GM23248 (cell line): Measurements from ENCODE around the gene PIP5KL1. TPM values are rescaled to one million over a fixed set of nuclear protein-coding genes. Genes with fewer than 3 reads are reported as not detected.

ENCODE experiments used
- DNase-seq: peaks from one replicate; pipeline ENCODE4 v3.0.0-alpha.2; 2015
- H2AFZ ChIP-seq: fragments of 200-600 bp; sonication (generic); 2 replicates; pipeline ENCODE4 v1.6.1; 2016; ENCODE audit warnings: antibody characterized with exemption
- H3F3A ChIP-seq: fragments of 200-600 bp; sonication (generic); 2 replicates; pipeline ENCODE4 v1.6.1; 2016; ENCODE audit warnings: mild to moderate bottlenecking, antibody characterized with exemption, mixed run types; ENCODE audit not compliant: insufficient read depth
- H3K27ac ChIP-seq: fragments of 200-600 bp; sonication (generic); 2 replicates; pipeline ENCODE4 v1.5.1; 2016; ENCODE audit warnings: mild to moderate bottlenecking
- H3K27me3 ChIP-seq: fragments of 200-600 bp; sonication (generic); replicated peaks from 2 replicates; pipeline ENCODE4 v1.6.1; 2016; ENCODE audit warnings: mild to moderate bottlenecking; ENCODE audit not compliant: insufficient read depth
- H3K36me3 ChIP-seq: fragments of 200-600 bp; sonication (generic); 2 replicates; pipeline ENCODE4 v1.6.1; 2016; ENCODE audit warnings: low read depth, mild to moderate bottlenecking
- H3K4me1 ChIP-seq: fragments of 200-600 bp; sonication (generic); 2 replicates; pipeline ENCODE4 v1.6.1; 2016; ENCODE audit warnings: mild to moderate bottlenecking; ENCODE audit not compliant: insufficient read depth
- H3K4me2 ChIP-seq: fragments of 200-600 bp; sonication (generic); one replicate; pipeline ENCODE4 v1.6.1; 2016; ENCODE audit warnings: mild to moderate bottlenecking; ENCODE audit not compliant: unreplicated experiment
- H3K4me3 ChIP-seq: fragments of 200-600 bp; sonication (generic); 2 replicates; pipeline ENCODE4 v1.5.1; 2016; ENCODE audit warnings: mild to moderate bottlenecking
- H3K79me2 ChIP-seq: fragments of 200-600 bp; sonication (generic); 2 replicates; pipeline ENCODE4 v1.6.1; 2016; ENCODE audit warnings: mild to moderate bottlenecking; ENCODE audit not compliant: insufficient read depth
- H3K9ac ChIP-seq: fragments of 200-600 bp; sonication (generic); 2 replicates; pipeline ENCODE4 v1.6.1; 2016; ENCODE audit warnings: mild to moderate bottlenecking
- H3K9me2 ChIP-seq: fragments of 200-600 bp; sonication (generic); 2 replicates; pipeline ENCODE4 v1.6.1; 2016; ENCODE audit warnings: mixed run types, mild to moderate bottlenecking, moderate library complexity; ENCODE audit not compliant: insufficient read depth
- H3K9me3 ChIP-seq: fragments of 200-600 bp; sonication (generic); one replicate; pipeline ENCODE4 v1.6.1; 2017; ENCODE audit warnings: low read depth
- H4K20me1 ChIP-seq: fragments of 200-600 bp; sonication (generic); 2 replicates; pipeline ENCODE4 v1.6.0; 2016; ENCODE audit not compliant: insufficient read depth
- EZH2 ChIP-seq: fragments of 200-600 bp; sonication (generic); IDR thresholded peaks from 2 replicates; pipeline ENCODE4 v1.6.1; 2018; ENCODE audit warnings: antibody characterized with exemption, mild to moderate bottlenecking; ENCODE audit not compliant: insufficient read depth, poor library complexity, severe bottlenecking
- EZH2phosphoT487 ChIP-seq: fragments of 200-600 bp; sonication (generic); IDR thresholded peaks from 2 replicates; pipeline ENCODE4 v1.6.1; 2018; ENCODE audit warnings: antibody characterized with exemption, moderate library complexity, mild to moderate bottlenecking, low read depth; ENCODE audit not compliant: insufficient read depth
- WGBS, 2 experiments: methylation state at CpG; one replicate each; pipeline ENCODE4 v1.1.6; 2015 to 2017; ENCODE audit warnings: low lambda C conversion rate in 2 of 2, low coverage in 1 of 2; ENCODE audit errors: missing lambda C conversion rate in 2 of 2; 5-methylcytosine and 5-hydroxymethylcytosine counted together
- in situ Hi-C: fragments of 300-500 bp; cut with MboI; formaldehyde crosslinking; loops from 2 replicates; pipeline ENCODE4 v1.15.0; 2020
- polyA plus RNA-seq: library from polyadenylated mRNA; unstranded; fragments of >200 nt; fragmentation: Nextera tagmentation; extraction: Ambion mirVana; gene quantifications from 2 replicates; pipeline ENCODE4 v1.2.1, GENCODE V29; 2016
- total RNA-seq: library from RNA; depleted of rRNA; stranded (reverse); fragments of >200 nt; shearing (Covaris generic); gene quantifications from 2 replicates; pipeline ENCODE4 v1.2.3, GENCODE V29; 2014

Gene PIP5KL1
- total and polyA plus RNA-seq, 2 experiments from 2014 or later = 5.5 to 8.8 TPM

GRCh38 chr9:127941961-127942215, 11.3 kb upstream of the PIP5KL1 start:
- in situ Hi-C loops = loop anchor here (10.0 kb wide), 2 partner anchors 93 to 163 kb away; no protein-coding TSS in a partner anchor
- no peak overlapping the region for H3K4me2 ChIP-seq

GRCh38 chr9:127941062-127941960, 10.7 kb upstream of the PIP5KL1 start:
- Histone ChIP-seq H3K79me2 (peaks cover 13% of the 10 kb centered on the region), H3K36me3 (no peaks in the 10 kb centered on the region; the same call in 1 of the 2 replicates), H4K20me1 (no peaks in the 10 kb centered on the region), H3K27ac (no peak overlapping the region), H3K4me3 (no peak overlapping the region), H3K4me1 (peaks cover 9% of the 10 kb centered on the region), H3K9me2 (no peaks in the 10 kb centered on the region), H2AFZ (no peak overlapping the region), H3K9ac (no peak overlapping the region), H3F3A (peaks cover 1% of the 10 kb centered on the region; the same call in 1 of the 2 replicates), H3K27me3 (no peaks in the 10 kb centered on the region), H3K9me3 (no peaks in the 10 kb centered on the region), H3K4me2 (no peak overlapping the region)
- DNase-seq = no peak
- in situ Hi-C loops = loop anchor here (10.0 kb wide), 2 partner anchors 93 to 163 kb away; no protein-coding TSS in a partner anchor
- TF ChIP-seq EZH2phosphoT487 = no peak
- TF ChIP-seq EZH2 = no peak
- 73 to 75% methylated on average over 17 to 18 of the region's 18 CpGs for WGBS, 2 experiments

More at GRCh38 chr9:127941961-127942215, 11.3 kb upstream of the PIP5KL1 start:
- Histone ChIP-seq H3K9ac (no peak overlapping the region), H3K9me2 (no peaks in the 10 kb centered on the region), H3K9me3 (no peaks in the 10 kb centered on the region), H3K36me3 (no peaks in the 10 kb centered on the region; the same call in 1 of the 2 replicates), H4K20me1 (no peaks in the 10 kb centered on the region), H3K4me3 (no peak overlapping the region), H3K27me3 (no peaks in the 10 kb centered on the region), H3K4me1 (0 out of 2 replicates have a peak, but pooled peaks cover 5% of the 10 kb centered on the region), H3K27ac (no peak overlapping the region), H2AFZ (no peak overlapping the region), H3K79me2 (peaks cover 8% of the 10 kb centered on the region), H3F3A (no peaks in the 10 kb centered on the region)
- TF ChIP-seq EZH2 (no peak), EZH2phosphoT487 (no peak)
- no peak for DNase-seq
- 69 to 79% methylated on average over 3 of the region's 3 CpGs for WGBS, 2 experiments

GRCh38 chr9:127940593-127940992, 10.0 kb upstream of the PIP5KL1 start:
- no peaks in the 10 kb centered on the region for H3K9me3 ChIP-seq
- H3K27ac ChIP-seq = no peak overlapping the region
- H3K9me2 ChIP-seq = no peaks in the 10 kb centered on the region
- no peak overlapping the region for H3K4me2 ChIP-seq
- TF ChIP-seq EZH2 (no peak), EZH2phosphoT487 (no peak)
- peaks cover 6% of the 10 kb centered on the region; the same call in 1 of the 2 replicates for H3F3A ChIP-seq
- H3K4me1 ChIP-seq = peaks cover 16% of the 10 kb centered on the region
- no peaks in the 10 kb centered on the region for H4K20me1 ChIP-seq
- 92% methylated on average over 4 of the region's 4 CpGs for WGBS, 2 experiments
- in situ Hi-C loops = loop anchor here (10.0 kb wide), 2 partner anchors 94 to 164 kb away; no protein-coding TSS in a partner anchor
- no peak overlapping the region for H3K9ac ChIP-seq
- no peaks in the 10 kb centered on the region; the same call in 1 of the 2 replicates for H3K36me3 ChIP-seq
- H3K27me3 ChIP-seq = no peaks in the 10 kb centered on the region
- DNase-seq = no peak
- peaks cover 21% of the 10 kb centered on the region for H3K79me2 ChIP-seq
- no peak overlapping the region for H3K4me3 ChIP-seq
- H2AFZ ChIP-seq = no peak overlapping the region

- peak overlapping the region; percentile 87 for H2AFZ ChIP-seq
- 18 to 20% methylated on average over 20 to 25 of the region's 25 CpGs for WGBS, 2 experiments
- H3K9ac ChIP-seq = peak overlapping the region; percentile 88
- peak overlapping the region; percentile 80 for H3K4me2 ChIP-seq
- H3K4me3 ChIP-seq = peak overlapping the region; percentile 84
- no peak overlapping the region for H3K27ac ChIP-seq
- H3F3A ChIP-seq = peaks cover 6% of the 10 kb centered on the region; the same call in 1 of the 2 replicates
- no peaks in the 10 kb centered on the region for H3K9me3 ChIP-seq
- in situ Hi-C loops = no loop called here
- H3K27me3 ChIP-seq = no peaks in the 10 kb centered on the region
- peaks cover 20% of the 10 kb centered on the region for H3K4me1 ChIP-seq
- peaks cover 42% of the 10 kb centered on the region for H3K79me2 ChIP-seq
- no peaks in the 10 kb centered on the region; the same call in 1 of the 2 replicates for H3K36me3 ChIP-seq
- DNase-seq = peak; percentile 33
- H4K20me1 ChIP-seq = no peaks in the 10 kb centered on the region
- TF ChIP-seq EZH2phosphoT487 = no peak
- H3K9me2 ChIP-seq = no peaks in the 10 kb centered on the region
These were observed 7.7 kb upstream of the PIP5KL1 start for GRCh38 chr9:127938298-127938690.
